Smooth muscle cell of bladder (primary cell): ENCODE measurements around the gene CAPN1. TPM values are rescaled to one million over a fixed set of nuclear protein-coding genes. Genes with fewer than 3 reads are reported as not detected.

ENCODE experiments used
- total RNA-seq: library from RNA; depleted of rRNA; stranded (reverse); fragments of >200 nt; gene quantifications from 2 replicates; pipeline ENCODE4 v1.2.3, GENCODE V29; 2014

Gene CAPN1
- total RNA-seq, result 65.3 and 72.6 TPM in 2 replicates

GRCh38 chr11:65181569-65182257 is at the start of gene CAPN1:
Gene CAPN1 (plus strand): TSS chr11:65181928. CDS start chr11:65182702, 774 bp downstream.

GRCh38 chr11:65134240-65134951 is 47.3 kb upstream of the CAPN1 start, which contains the start of gene SYVN1:
Gene SYVN1 (minus strand): TSS chr11:65134519. CDS start chr11:65133601, 918 bp downstream.

GRCh38 chr11:65170058-65170534 is 11.6 kb upstream of the CAPN1 start, which contains the start of gene SPDYC:
Gene SPDYC (plus strand): TSS chr11:65170233. CDS start chr11:65171358, 1,125 bp downstream.

Other genes with a start within 250 kb of the CAPN1 start
- gene GPHA2, start 246.0 kb upstream of the CAPN1 start, total RNA-seq, result not detected in 2 replicates
- gene MAJIN, start 209.8 kb upstream of the CAPN1 start, total RNA-seq, result not detected in 2 replicates
- 0.37 and 0.71 TPM in 2 replicates for gene BATF2, start 185.0 kb upstream of the CAPN1 start, total RNA-seq
- 77.1 and 85.5 TPM in 2 replicates for gene ARL2, start 167.8 kb upstream of the CAPN1 start, total RNA-seq
- gene SNX15, start 154.5 kb upstream of the CAPN1 start, total RNA-seq, result 4.8 and 6.9 TPM in 2 replicates
- 5.0 and 6.4 TPM in 2 replicates for gene SAC3D1, start 140.7 kb upstream of the CAPN1 start, total RNA-seq
- gene NAALADL1, start 123.4 kb upstream of the CAPN1 start, total RNA-seq, result 23.9 and 27.7 TPM in 2 replicates
- gene CDCA5, start 97.9 kb upstream of the CAPN1 start, total RNA-seq, result 0.85 and 1.2 TPM in 2 replicates
- gene ZFPL1, start 97.7 kb upstream of the CAPN1 start, total RNA-seq, result 36.1 and 36.6 TPM in 2 replicates
- gene VPS51, start 85.7 kb upstream of the CAPN1 start, total RNA-seq, result 150 and 176 TPM in 2 replicates
- gene TM7SF2, start 70.1 kb upstream of the CAPN1 start, total RNA-seq, result 22.8 and 28.9 TPM in 2 replicates
- gene ZNHIT2, start 64.2 kb upstream of the CAPN1 start, total RNA-seq, result 6.3 and 7.5 TPM in 2 replicates
- gene FAU, start 59.8 kb upstream of the CAPN1 start, total RNA-seq, result 477 and 542 TPM in 2 replicates
- gene MRPL49, start 59.6 kb upstream of the CAPN1 start, total RNA-seq, result 34.8 and 41.3 TPM in 2 replicates
- 16.8 and 18.1 TPM in 2 replicates for gene SYVN1, start 47.4 kb upstream of the CAPN1 start, total RNA-seq
- gene SPDYC, start 11.7 kb upstream of the CAPN1 start, total RNA-seq, result not detected in 2 replicates
- 1.4 and 1.5 TPM in 2 replicates for gene POLA2, start 80.0 kb downstream of the CAPN1 start, total RNA-seq
- gene CDC42EP2, start 132.9 kb downstream of the CAPN1 start, total RNA-seq, result 15.0 and 23.2 TPM in 2 replicates
- 26.5 and 27.7 TPM in 2 replicates for gene DPF2, start 151.9 kb downstream of the CAPN1 start, total RNA-seq
- gene TIGD3, start 172.8 kb downstream of the CAPN1 start, total RNA-seq, result 0.14 and 0.18 TPM in 2 replicates
- gene SLC25A45, start 200.7 kb downstream of the CAPN1 start, total RNA-seq, result 1.6 and 1.9 TPM in 2 replicates
- 15.8 and 27.3 TPM in 2 replicates for gene FRMD8, start 204.7 kb downstream of the CAPN1 start, total RNA-seq
- gene NEAT1, start 240.9 kb downstream of the CAPN1 start, total RNA-seq, result 155 and 432 TPM in 2 replicates